Small intestine (tissue), 16 donors: ENCODE results near the gene ZFR. TPM values are rescaled to one million over a fixed set of nuclear protein-coding genes. Genes with fewer than 3 reads are reported as not detected.
A peak's percentile ranks its signal among the peaks of the same experiment; 100 is the strongest.

Experiments used
- DNase-seq, 2 donors: peaks; one replicate each; pipeline versions ENCODE4 v3.0.0 to v3.0.0-alpha.2; 2013
- FAIRE-seq: peaks from 2 replicates; lab custom pipeline; 2012; peaks lifted over from hg19 to GRCh38; lab: Jason Lieb, UNC
- H3K27ac ChIP-seq, 3 donors: one replicate each; pipeline ENCODE4 v1.5.1; 2013; ENCODE audit warnings: low read length in 2 of 3, mild to moderate bottlenecking in 2 of 3, control low read depth in 1 of 3, inconsistent platforms in 1 of 3, low read depth in 1 of 3, moderate library complexity in 1 of 3
- H3K27me3 ChIP-seq, 3 donors: one replicate each; pipeline ENCODE4 v1.6.1; 2013; ENCODE audit warnings: low read length in 3 of 3, inconsistent platforms in 1 of 3; ENCODE audit not compliant: control insufficient read depth in 3 of 3, insufficient read depth in 3 of 3
- H3K36me3 ChIP-seq, 3 donors: one replicate each; pipeline ENCODE4 v1.6.1; 2013; ENCODE audit warnings: low read length in 3 of 3, inconsistent platforms in 1 of 3, low read depth in 1 of 3, mild to moderate bottlenecking in 1 of 3, moderate library complexity in 1 of 3; ENCODE audit not compliant: control insufficient read depth in 3 of 3, insufficient read depth in 2 of 3
- H3K4me1 ChIP-seq, 3 donors: one replicate each; pipeline ENCODE4 v1.6.1; 2013; ENCODE audit warnings: low read length in 2 of 3, inconsistent platforms in 1 of 3, low read depth in 1 of 3, mild to moderate bottlenecking in 1 of 3, moderate library complexity in 1 of 3; ENCODE audit not compliant: control insufficient read depth in 3 of 3, insufficient read depth in 2 of 3
- H3K4me3 ChIP-seq, 3 donors: one replicate each; pipeline ENCODE4 v1.5.1; 2013; ENCODE audit warnings: low read length in 3 of 3, control low read depth in 1 of 3, inconsistent platforms in 1 of 3, low read depth in 1 of 3, mild to moderate bottlenecking in 1 of 3, moderate library complexity in 1 of 3
- H3K9me3 ChIP-seq, 2 donors: one replicate each; pipeline ENCODE4 v1.6.1; 2013; ENCODE audit warnings: low read depth in 1 of 2, low read length in 1 of 2; ENCODE audit not compliant: control insufficient read depth in 2 of 2, insufficient read depth in 1 of 2
- WGBS, 3 donors: extraction: QIAGEN DNeasy Blood & Tissue Kit; methylation state at CpG; one replicate each; pipeline ENCODE4 v1.1.7; 2013; 5-methylcytosine and 5-hydroxymethylcytosine counted together
- long read RNA-seq, 10 donors: transcript quantifications; one replicate each; lab custom pipeline, GENCODE V29; 2026
- polyA plus RNA-seq, 4 donors: library from polyadenylated mRNA; stranded (reverse) in 3 of 4; unstranded in 1 of 4; fragments of 200-250 nt in 3 of 4; fragments of 120-200 nt in 1 of 4; gene quantifications; one replicate each; pipeline versions ENCODE4 v1.2.1 to v1.2.3, GENCODE V29; 2013
- donor health status: healthy with polysubstance abuse.
- donor health status: control.
- donor health status: control.
- donor health status: Bipolar disorder and iron deficiency.
- donor health status: healthy.

Gene ZFR
- polyA plus RNA-seq, result 10 to 100 TPM; 28.2 to 71.0 (median 30.3) TPM
- long read RNA-seq, donor 1, transcript ZFR-204 (6 exons, 1,159 nt), result minor isoform, 5 of 63 reads
- long read RNA-seq, donor 1, transcript ZFR-202 (3 exons, 2,184 nt), result major isoform, 24 of 63 reads
- long read RNA-seq, donor 1, partial matches to known transcripts, result 30 of 63 reads
- long read RNA-seq, donor 1, other reads (novel, unspliced or antisense), result 0 of 63 reads
- long read RNA-seq, donor 2, full-length matches to known transcripts, result 7 of 12 reads
- long read RNA-seq, donor 2, partial matches to known transcripts, result 5 of 12 reads
- long read RNA-seq, donor 2, other reads (novel, unspliced or antisense), result 0 of 12 reads
- long read RNA-seq, donor 3, partial matches to known transcripts, result 6 of 13 reads
- long read RNA-seq, donor 3, other reads (novel, unspliced or antisense), result 0 of 13 reads
- long read RNA-seq, donor 4, partial matches to known transcripts, result 0 of 1 reads
- long read RNA-seq, donor 4, other reads (novel, unspliced or antisense), result 0 of 1 reads
- long read RNA-seq, donor 5, result 0 reads
- long read RNA-seq, donor 6, full-length matches to known transcripts, result 17 of 17 reads
- long read RNA-seq, donor 6, partial matches to known transcripts, result 0 of 17 reads
- long read RNA-seq, donor 6, other reads (novel, unspliced or antisense), result 0 of 17 reads
- long read RNA-seq, donor 7, full-length matches to known transcripts, result 13 of 68 reads
- long read RNA-seq, donor 7, partial matches to known transcripts, result 55 of 68 reads
- long read RNA-seq, donor 7, other reads (novel, unspliced or antisense), result 0 of 68 reads
- long read RNA-seq, donor 8, full-length matches to known transcripts, result 1 of 1 reads
- long read RNA-seq, donor 8, partial matches to known transcripts, result 0 of 1 reads
- long read RNA-seq, donor 8, other reads (novel, unspliced or antisense), result 0 of 1 reads
- long read RNA-seq, donor 9, full-length matches to known transcripts, result 6 of 6 reads
- long read RNA-seq, donor 9, partial matches to known transcripts, result 0 of 6 reads
- long read RNA-seq, donor 9, other reads (novel, unspliced or antisense), result 0 of 6 reads
- long read RNA-seq, donor 10, full-length matches to known transcripts, result 21 of 47 reads
- long read RNA-seq, donor 10, partial matches to known transcripts, result 26 of 47 reads
- long read RNA-seq, donor 10, other reads (novel, unspliced or antisense), result 0 of 47 reads

DNA sequence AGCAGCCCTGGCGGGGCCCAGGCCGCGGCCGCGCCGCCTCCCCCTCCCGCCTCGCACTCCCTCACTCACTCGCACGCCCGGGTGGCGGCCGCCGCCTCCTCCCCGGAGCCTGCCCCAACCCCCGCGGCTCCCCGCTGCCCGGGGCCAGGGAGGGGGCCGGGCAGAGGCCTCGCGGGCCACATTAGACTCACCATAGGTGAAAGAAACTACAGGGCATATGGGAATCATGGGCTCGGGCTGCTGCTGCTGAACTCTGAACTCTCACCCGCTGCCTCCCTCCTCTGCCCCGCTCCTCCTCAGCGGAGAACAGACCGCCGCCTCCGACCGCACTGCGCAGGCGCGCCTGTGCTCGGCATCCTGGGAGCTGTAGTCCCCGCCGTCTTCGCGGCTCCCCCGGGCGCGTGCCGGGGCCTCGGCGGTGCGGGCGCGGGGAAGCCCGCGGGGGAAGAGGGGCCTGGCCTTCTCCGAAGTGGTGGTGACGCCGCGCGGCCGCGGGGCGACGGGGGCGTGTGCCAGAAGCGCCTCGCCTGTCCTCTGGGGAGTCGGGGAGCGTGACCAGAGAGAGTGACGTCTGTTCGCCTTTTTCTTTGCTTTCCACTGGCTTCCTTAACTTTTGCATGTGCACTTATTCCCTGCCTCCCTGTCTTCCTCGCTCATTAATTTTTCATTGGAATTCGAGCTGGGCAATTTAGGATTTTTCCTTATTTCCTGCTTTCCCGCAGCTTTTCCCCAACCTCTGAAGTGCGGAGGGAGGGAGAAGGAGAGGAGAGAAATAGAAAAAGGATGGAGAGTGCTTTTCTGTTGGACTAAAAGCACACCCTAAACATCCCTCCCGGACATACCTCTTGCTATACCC, at the start of gene ZFR:
ZFR (minus strand) TSS at position 310 of the 856 bp plus-strand sequence; CDS start at position 228, 82 bp downstream.
- FAIRE-seq (no peak), DNase-seq (peak; percentile 93 to 98)
- Histone ChIP-seq H3K4me1 (peaks cover 0 to 14% (median 2%) of the 10 kb centered on the region in 3 donors), H3K36me3 (peaks cover 0 to 7% (median 0%) of the 10 kb centered on the region in 3 donors), H3K4me3 (peak within 1 kb of the TSS; percentile 76 to 97 (median 82)), H3K27me3 (no peaks in the 10 kb centered on the region), H3K9me3 (no peaks in the 10 kb centered on the region), H3K27ac (peak within 1 kb of the TSS; percentile 85 to 94 (median 93))
- WGBS, 3 donors, result 6 to 21% (median 13%) methylated on average over 40 to 70 of the region's 70 CpGs

DNA sequence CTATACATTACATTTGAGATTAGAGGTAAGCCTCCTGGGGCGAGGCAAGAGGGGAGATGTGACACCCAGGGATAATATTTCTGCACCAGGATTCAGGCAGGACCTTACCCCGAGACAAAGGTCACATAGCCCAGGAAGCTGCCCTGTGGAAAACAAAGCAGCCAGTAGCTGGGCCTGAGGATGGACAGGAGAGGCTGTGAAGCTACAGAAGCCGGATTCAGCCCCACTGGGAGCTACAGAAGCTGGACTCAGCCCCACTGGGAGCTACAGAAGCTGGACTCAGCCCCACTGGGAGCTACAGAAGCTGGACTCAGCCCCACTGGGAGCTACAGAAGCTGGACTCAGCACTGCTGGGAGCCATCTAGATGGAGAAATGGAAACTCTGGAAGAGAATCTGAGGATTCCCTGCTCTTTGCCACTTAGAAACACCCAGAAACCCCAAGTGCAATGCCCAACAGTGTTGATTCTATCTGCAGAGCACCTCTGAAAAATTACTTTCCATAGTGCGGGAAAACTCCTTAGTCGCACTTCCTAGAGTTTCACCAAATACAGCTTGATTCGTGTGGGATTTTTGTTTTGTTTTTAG, 46.5 kb upstream of the ZFR start:
- WGBS, 3 donors, result 70 to 81% (median 79%) methylated on average over 6 of the region's 6 CpGs
- H3K4me3 ChIP-seq, result no peak overlapping the region
- peaks cover 0 to 7% of the 10 kb centered on the region in 2 donors for H3K9me3 ChIP-seq
- peaks cover 0 to 10% (median 0%) of the 10 kb centered on the region in 3 donors for H3K4me1 ChIP-seq
- H3K36me3 ChIP-seq, result no peaks in the 10 kb centered on the region
- DNase-seq, result no peak
- no peak for FAIRE-seq
- no peaks in the 10 kb centered on the region for H3K27me3 ChIP-seq
- H3K27ac ChIP-seq, result no peak overlapping the region

DNA sequence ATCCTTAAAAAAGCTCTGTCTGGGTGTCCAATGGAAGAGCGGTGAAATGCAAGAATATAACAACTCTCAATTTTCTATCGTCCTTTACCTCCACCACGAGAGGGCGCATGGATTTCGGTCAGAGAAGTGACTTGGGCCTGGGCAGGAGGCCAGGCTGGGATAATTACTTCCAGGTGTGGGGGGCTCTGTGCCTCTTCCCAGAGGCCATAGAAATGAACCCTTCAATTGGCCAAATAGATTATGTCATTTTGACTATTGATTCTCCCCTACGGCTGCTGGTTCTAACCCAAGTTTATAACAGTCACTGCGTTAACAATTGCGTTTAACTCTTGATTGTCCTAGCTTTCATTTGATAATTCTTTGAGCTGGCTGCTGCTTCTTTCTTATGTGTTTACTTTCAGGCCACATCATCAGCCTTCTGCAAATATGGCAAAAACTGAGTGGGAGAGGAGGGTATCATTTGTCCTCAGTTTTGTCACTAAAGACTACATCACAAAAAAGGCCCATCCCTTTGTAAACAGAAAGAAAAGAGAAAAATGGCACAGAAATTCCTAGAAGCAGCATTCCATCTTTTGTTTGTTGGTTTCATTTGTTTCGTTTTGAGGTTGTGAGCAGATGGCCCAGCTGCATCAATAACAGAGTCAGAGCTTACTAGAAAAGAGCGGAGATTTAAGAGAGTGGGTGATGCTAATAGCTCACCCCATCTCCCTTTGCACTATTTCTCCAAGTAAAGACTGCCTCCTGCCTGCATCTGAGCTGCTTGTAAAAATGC, 45.4 kb upstream of the ZFR start:
- 13 to 23% (median 21%) methylated on average over 10 of the region's 10 CpGs for WGBS, 3 donors

DNA sequence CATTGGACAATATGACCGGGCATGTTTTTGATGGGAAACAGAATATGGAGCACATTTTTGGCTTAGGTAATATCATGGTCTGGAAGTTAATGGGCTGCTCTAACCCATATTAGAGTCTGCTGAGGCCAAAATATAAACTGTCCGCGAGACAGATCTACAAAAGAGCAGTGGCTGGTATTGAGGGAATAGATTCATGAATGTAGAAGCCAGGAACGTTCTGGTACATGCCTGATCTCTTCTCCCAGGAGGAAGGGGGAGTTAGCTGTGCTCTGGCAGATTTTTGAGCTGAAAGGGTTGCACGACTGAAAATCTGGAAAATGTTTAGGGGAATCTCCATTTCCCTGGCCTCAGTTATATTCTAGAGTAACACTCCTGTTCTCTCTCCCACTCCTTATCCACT, 42.9 kb upstream of the ZFR start:
- Histone ChIP-seq H3K9me3 (no peaks in the 10 kb centered on the region), H3K4me3 (no peak overlapping the region), H3K27me3 (no peaks in the 10 kb centered on the region), H3K36me3 (no peaks in the 10 kb centered on the region), H3K27ac (no peak overlapping the region), H3K4me1 (peaks cover 0 to 11% (median 0%) of the 10 kb centered on the region in 3 donors)
- no peak for FAIRE-seq
- DNase-seq, result no peak
- 76 to 86% (median 86%) methylated on average over 5 of the region's 5 CpGs for WGBS, 3 donors

More for the DNA sequence above, 45.4 kb upstream of the ZFR start:
- peaks cover 0 to 10% (median 0%) of the 10 kb centered on the region in 3 donors for H3K4me1 ChIP-seq
- H3K9me3 ChIP-seq, result peaks cover 0 to 3% of the 10 kb centered on the region in 2 donors
- H3K27me3 ChIP-seq, result no peaks in the 10 kb centered on the region
- DNase-seq, result peak; percentile 71 to 85
- H3K4me3 ChIP-seq, result no peak overlapping the region
- peak overlapping the region in 1 of 3 donors; percentile 8 for H3K27ac ChIP-seq
- no peak for FAIRE-seq
- no peaks in the 10 kb centered on the region for H3K36me3 ChIP-seq

DNA sequence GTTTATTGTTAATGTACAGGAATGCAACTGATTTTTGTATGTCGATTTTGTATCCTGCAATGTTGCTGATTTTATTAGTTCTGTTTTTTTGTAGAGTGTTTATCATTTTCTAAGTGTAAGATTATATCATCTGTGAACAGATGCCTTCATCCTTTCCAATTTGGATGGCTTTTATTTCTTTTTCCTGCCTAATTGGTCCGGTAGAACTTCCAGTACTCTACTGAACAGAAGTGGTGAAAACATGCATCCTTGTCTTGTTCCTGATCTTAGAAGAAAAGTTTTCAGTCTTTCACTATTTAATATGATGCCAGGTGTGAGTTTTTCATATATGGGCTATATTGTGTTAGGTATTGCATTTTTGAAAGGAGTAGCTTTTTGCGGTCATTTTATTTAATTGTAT, 42.5 kb upstream of the ZFR start:
- Histone ChIP-seq H3K4me3 (no peak overlapping the region), H3K9me3 (no peaks in the 10 kb centered on the region), H3K27me3 (no peaks in the 10 kb centered on the region), H3K27ac (no peak overlapping the region), H3K36me3 (no peaks in the 10 kb centered on the region), H3K4me1 (peaks cover 0 to 13% (median 0%) of the 10 kb centered on the region in 3 donors)
- DNase-seq (no peak), FAIRE-seq (no peak)
- 79 to 94% (median 91%) methylated on average over 3 of the region's 3 CpGs for WGBS, 3 donors

DNA sequence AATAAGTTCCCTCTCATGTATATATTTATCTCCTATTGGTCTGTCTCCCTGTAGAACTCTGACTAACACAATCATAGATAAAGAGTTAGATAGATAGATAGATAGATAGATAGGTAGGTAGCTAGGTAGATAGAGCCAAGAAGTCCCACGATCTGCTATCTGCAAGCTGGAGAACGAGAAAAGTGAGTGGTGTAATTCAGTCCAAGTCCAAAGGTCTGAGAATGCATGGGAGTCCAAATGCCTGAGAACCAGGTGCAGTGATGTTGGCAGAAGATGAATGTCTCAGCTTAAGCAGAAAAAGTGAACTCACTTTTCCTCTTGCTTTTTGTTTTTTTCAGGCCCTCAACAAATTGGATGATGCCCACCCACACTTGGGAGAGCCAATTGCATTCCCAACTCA, 37.7 kb upstream of the ZFR start:
- Histone ChIP-seq H3K27ac (no peak overlapping the region), H3K4me1 (peaks cover 0 to 3% (median 0%) of the 10 kb centered on the region in 3 donors), H3K36me3 (no peaks in the 10 kb centered on the region), H3K27me3 (no peaks in the 10 kb centered on the region), H3K4me3 (no peak overlapping the region), H3K9me3 (no peaks in the 10 kb centered on the region)
- DNase-seq, result peak; percentile 74 to 78
- no peak for FAIRE-seq
- WGBS, 3 donors, result 5 to 58% (median 26%) methylated on average over 2 of the region's 2 CpGs

DNA sequence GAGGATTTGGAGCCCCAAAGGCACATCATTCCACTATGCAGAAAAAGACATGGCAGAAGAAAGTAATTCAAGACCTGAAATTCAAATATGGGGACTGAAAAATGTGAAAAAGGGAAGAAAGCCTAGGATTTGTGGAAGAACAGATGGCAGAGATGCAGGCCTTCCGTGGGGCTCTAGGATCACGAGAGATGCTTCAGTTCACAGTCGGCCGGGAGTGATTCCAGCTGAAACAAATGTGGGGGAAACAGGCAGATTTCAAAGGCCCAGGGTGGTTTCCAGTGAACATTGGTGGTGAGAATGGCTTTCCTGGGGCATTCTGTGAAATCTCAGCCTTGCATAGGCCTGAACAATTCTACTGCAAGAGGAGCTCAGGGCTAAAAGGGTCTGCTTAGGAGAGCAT, 34.6 kb upstream of the ZFR start:
- WGBS, 3 donors, result 78 to 85% (median 83%) methylated on average over 4 of the region's 4 CpGs
- no peaks in the 10 kb centered on the region for H3K36me3 ChIP-seq
- no peak overlapping the region for H3K27ac ChIP-seq
- no peaks in the 10 kb centered on the region for H3K27me3 ChIP-seq
- no peaks in the 10 kb centered on the region for H3K9me3 ChIP-seq
- H3K4me3 ChIP-seq, result no peak overlapping the region
- DNase-seq (no peak), FAIRE-seq (no peak)
- peaks cover 0 to 11% (median 2%) of the 10 kb centered on the region in 3 donors for H3K4me1 ChIP-seq
